SIG-M5 treated with dmso at 0.1 percent for 504 hours (cell line): ENCODE measurements around the gene PSG1.
"Not testable (repeated sequence)": the region's sequence is repeated elsewhere in the genome, so short reads cannot be mapped to it uniquely, and the experiment has no call there.

Experiments used
- DNase-seq: peaks from one replicate; lab custom pipeline; 2025; ENCODE audit not compliant: unreplicated experiment; lab: John Stamatoyannopoulos, UW

PSG1 gene

DNA sequence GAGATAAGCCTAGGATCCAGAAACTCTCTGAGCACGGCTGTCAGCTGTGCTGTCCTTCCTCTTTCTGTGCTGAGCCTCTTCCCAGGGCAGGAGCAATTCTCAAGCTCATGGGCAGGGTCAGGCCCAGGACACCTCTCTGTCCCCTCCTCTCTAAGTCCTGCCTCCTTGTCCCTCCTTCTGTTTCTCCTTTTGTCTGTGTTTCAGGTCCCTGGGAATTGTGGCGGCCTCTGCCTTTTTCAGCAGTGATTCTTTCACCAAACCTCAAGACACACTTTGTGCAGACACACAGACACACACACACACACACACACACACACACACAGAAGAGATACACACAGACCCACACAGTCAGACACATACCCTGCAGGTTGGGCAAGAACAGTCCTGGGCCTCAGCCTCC lies at the start of gene PSG1:
Gene PSG1, minus strand, starts transcription at position 101 of the 400 bp plus-strand sequence. CDS start 132 bp downstream, outside the sequence.
- DNase-seq = no peak

GRCh38 chr19:42928896-42929295 lies 49.4 kb upstream of the PSG1 start:
- DNase-seq = no peak

GRCh38 chr19:42926781-42927180 lies 47.3 kb upstream of the PSG1 start:
- DNase-seq = no peak

- not testable (repeated sequence) for DNase-seq
Observed at GRCh38 chr19:42923106-42923505, 43.6 kb upstream of the PSG1 start.

GRCh38 chr19:42920971-42921370 lies 41.5 kb upstream of the PSG1 start:
- not testable (repeated sequence) for DNase-seq

- no peak for DNase-seq
Observed at GRCh38 chr19:42919757-42920079, 40.2 kb upstream of the PSG1 start.

DNA sequence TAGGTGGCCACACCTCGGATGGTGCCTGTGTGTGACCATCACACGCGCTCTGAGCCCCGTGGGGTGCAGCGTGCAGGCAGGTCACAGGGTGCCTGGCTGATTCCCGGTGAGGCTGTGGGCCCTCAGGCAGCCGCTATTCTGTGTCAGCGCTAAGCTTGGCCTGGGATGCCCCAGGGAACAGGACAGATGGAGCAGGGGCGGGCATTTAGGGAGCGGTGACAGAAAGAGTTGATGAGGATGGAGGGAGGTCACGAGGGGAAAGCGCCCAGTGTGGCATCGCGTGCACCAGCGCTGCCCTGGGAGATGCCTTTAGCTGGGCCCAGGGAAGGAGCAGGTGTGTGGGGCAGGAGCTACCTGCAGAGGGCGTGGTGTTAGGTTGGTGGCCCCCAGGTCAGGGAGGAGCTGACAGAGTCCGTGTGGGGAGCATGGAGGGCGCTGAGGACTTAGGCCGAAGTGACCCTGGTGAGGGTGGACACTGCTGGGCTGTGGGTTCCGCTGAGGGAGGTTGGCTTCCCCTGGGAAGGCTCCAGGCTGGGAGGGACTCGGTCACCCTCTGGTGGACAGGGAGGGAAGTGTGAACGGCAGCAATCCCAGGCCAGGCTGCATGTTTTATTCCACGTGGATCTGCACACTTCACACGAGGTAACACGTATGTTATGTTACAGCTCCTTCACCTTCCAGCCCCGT lies 39.7 kb upstream of the PSG1 start:
- not testable (repeated sequence) for DNase-seq

DNA sequence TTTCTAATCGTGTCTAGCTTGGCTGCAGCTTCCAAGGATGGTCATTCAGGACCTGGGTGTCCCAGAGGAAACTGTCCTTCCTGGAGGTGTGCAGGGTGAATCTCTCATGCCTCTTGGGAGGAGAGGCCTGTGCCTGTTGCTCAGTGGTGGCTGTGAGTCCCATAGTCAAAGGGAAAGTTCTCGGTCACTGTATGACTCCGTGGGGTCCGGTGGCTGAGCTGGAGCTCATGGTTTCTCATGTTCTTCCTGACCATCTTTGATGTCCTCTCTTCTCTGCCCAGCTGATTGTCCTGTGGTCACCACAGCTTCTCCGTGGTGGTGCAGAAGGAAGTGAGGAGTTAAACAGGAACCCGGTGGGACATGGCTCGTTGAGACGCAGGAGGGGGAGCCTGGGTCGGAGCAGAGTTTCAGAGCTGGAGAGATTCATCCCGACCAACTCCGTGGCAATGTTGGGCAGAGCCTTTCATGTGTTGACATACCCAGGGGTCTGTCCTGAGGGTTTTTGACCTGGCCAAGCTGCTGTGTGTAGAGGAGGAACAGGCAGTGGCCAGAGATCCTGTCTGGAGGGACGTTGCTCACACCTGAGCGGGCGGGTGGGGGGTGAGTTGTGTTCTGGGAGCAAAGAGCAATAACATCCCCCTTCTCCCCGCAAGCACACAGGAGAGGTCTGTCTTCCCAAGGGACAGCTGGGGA lies 39.0 kb upstream of the PSG1 start:
- DNase-seq = not testable (repeated sequence)

DNA sequence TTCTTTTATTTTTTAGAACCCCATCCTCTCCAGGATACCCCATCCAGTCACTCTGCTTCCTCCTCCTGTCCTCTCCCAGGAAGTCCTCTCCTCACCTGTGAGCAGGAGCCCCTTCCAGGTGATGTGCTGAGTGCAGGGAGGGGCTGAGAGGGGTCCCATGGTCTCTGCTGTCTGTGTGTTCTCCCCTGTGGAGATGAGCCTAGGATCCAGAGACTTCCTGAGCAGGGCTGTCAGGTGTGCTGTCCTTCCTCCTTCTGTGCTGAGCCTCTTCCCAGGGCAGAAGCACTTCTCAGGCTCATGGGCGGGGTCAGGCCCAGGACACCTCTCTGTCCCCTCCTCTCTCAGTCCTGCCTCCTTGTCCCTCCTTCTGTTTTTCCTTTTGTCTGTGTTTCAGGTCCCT lies 38.1 kb upstream of the PSG1 start, which contains the start of gene PSG6:
Gene PSG6, minus strand, starts transcription at position 261 of the 400 bp plus-strand sequence. Its CDS starts 102 bp downstream, at position 159.
- DNase-seq = not testable (repeated sequence)

DNA sequence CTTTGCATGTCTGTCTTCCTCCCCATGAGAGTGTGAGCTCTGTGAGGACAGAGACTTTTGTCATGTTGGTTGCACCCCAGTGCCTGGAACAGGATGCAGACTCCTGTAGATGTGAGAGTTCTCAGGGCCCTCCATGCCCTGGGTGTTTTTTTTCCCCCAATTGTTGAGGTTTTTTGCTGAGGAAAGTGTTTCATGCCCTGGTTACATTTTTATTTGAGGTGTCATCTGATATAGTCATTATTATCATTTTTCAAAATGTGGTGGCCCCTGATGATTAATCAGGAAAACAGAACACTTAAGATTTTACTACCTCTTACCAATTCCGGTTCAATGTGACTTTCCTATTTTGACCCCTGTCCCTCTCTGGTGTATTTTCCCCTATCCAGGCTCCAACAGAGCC lies 37.4 kb upstream of the PSG1 start:
- not testable (repeated sequence) for DNase-seq

DNA sequence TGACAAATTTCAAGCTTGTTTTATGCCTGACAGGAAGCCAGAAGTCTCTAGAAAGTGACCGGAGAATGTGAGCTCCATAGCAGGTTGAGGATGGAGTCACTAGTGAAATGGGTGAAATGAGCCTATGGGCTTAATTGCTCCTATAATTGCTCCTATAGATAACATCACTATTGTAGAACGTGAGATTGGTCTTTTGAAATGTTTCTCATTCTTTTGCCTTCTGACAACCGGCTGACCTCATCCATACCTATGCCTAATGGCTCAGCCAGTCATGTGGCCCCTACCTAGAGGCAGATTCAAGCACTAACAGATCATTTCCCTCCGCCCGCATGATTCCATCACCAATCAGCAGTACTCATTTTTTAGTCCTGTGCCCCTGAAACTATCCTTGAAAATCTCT lies 34.0 kb upstream of the PSG1 start:
- not testable (repeated sequence) for DNase-seq

GRCh38 chr19:42912941-42913340 lies 33.4 kb upstream of the PSG1 start:
- not testable (repeated sequence) for DNase-seq

- DNase-seq = not testable (repeated sequence)
Observed at GRCh38 chr19:42911731-42912130, 32.2 kb upstream of the PSG1 start.

GRCh38 chr19:42906162-42906561 lies 26.6 kb upstream of the PSG1 start:
- not testable (repeated sequence) for DNase-seq

- DNase-seq = not testable (repeated sequence)
Observed at GRCh38 chr19:42900561-42900960, 21.0 kb upstream of the PSG1 start.

DNA sequence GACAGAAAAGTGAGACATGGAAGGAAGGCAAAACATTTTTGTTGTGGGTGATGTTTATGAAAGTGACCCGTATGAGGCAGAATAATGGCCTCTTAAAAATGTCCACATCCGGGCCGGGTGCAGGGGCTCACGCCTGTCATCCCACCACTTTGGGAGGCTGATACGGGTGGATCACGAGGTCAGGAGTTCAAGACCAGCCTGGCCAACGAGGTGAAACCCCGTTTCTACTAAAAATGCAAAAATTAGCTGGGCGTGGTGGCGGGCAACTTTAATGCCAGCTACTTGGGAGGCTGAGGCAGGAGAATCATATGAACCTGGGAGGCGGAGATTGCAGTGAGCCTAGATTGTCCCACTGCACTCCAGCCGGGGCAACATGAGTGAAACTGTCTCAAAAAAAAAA lies 20.2 kb upstream of the PSG1 start:
- DNase-seq = not testable (repeated sequence)

DNA sequence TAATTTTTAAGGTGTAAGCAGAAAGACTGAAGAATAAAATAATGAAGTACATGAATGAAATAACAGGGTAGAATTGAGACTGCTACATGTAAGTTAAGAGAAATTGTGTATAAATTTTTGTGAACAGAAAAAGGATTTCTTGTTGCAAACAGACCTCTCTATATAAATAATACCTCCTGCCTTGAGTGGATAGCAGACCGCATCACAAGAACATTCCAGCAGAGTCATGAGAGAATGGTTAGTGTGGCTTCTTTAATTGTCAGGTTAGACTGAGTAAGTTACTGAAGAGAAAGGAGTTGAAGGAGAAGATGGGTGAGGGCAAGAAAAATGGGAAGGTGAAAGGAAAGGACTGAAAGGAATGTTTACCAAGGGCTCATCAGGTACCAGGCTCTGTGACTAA lies 19.6 kb upstream of the PSG1 start:
- not testable (repeated sequence) for DNase-seq

DNA sequence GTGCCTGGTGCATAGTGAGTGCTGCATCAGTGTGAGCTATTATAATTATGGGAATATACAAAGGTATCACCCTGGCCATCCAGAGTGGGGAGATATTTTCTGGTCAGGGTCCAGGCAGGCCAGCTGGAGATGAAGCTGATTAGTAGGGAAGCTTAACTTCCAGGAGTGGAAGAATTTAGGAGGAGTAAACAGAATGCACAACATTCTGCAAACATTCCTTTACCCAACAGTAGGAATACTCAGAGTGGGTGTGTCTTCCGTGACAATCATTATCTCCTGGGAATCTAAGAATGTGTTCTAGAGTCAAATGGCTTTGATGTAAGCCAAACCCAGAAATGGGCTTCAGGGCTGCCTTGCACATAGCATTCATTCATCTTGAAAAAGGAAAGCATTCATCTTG lies 19.1 kb upstream of the PSG1 start:
- DNase-seq = not testable (repeated sequence)

DNA sequence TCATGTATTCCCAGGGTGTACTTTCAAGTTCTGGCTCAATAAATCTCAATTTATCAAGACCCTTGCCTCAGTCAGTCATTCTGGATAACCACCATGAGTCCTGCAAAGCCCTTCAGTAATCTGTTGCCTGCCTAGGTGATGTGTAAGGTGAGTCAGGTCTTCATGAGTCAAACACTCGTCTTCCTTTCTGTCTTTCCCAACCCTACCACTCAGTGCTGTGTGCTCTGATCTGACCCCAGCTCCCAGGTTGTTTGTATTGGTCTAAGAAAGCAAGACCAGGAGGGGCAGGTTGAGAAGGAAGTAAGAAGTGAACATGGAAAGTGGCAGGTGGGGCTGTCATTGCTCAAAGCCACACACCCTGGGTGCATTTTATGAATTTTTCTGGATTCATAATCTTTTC lies 18.2 kb upstream of the PSG1 start:
- not testable (repeated sequence) for DNase-seq

- not testable (repeated sequence) for DNase-seq
Observed at GRCh38 chr19:42890446-42890845, 10.9 kb upstream of the PSG1 start.

DNA sequence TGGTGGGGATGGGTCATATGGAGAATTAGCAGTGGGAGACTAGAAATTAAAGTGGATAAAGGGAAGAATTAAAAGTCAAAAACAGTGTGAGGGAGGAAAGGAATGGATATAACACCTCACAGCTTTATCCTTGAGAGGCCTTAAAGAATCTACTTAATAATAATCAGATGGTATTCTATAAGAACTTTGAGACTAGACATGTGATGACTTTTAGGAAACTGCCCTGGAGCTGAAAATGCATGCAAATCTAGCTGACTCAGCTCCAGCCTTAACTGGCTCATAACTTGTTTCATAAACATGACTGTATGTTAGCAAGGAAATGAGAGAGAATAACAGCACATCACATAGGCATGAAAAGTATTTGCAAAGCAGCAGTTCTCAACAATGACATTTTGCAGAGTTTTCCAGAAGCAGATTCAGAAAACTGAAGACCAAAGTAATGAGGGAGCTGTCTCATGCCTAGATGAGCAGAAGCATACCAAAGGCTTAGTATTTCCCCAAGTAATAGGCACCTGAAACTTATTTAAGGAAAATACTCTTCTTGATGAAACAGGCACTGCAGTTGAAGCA lies 8.4 kb upstream of the PSG1 start:
- DNase-seq = not testable (repeated sequence)

- DNase-seq = not testable (repeated sequence)
Observed at GRCh38 chr19:42882730-42883129, 3.2 kb upstream of the PSG1 start.
